H1 (cell line): ENCODE data around the gene ETV5. TPM values are rescaled to one million over a fixed set of nuclear protein-coding genes. Genes with fewer than 3 reads are reported as not detected.

Experiments
- CTCF ChIA-PET: fragments of 300-600 bp; sonication (Branson Sonifier 250); formaldehyde crosslinking; loops from one replicate; lab custom pipeline; 2021; ENCODE audit not compliant: partially characterized antibody; lab: Charles Lee
- POLR2A ChIA-PET: fragments of 300-600 bp; sonication (Branson Sonifier 250); formaldehyde crosslinking; loops from one replicate; lab custom pipeline; 2021; ENCODE audit warnings: inconsistent platforms; ENCODE audit not compliant: partially characterized antibody; lab: Charles Lee
- DNase-seq, 2 experiments: peaks; one replicate each; pipeline versions ENCODE4 v3.0.0 to v3.0.0-alpha.2; 2010 to 2022; ENCODE audit warnings: low spot score in 2 of 2, low read depth in 1 of 2, mixed read lengths in 1 of 2
- FAIRE-seq: peaks from 2 replicates; lab custom pipeline; 2011; peaks lifted over from hg19 to GRCh38; lab: Jason Lieb, UNC
- H2AFZ ChIP-seq: 2 replicates; pipeline ENCODE4 v1.8.1; 2012; ENCODE audit warnings: low read length, inconsistent platforms
- H2AK5ac ChIP-seq: 2 replicates; pipeline ENCODE4 v1.6.1; 2013; ENCODE audit warnings: low read depth, low read length
- H2BK120ac ChIP-seq: replicated peaks from 2 replicates; pipeline ENCODE3; 2013; ENCODE audit warnings: low read depth, low read length, inconsistent platforms
- H2BK12ac ChIP-seq: 2 replicates; pipeline ENCODE4 v1.6.1; 2013; ENCODE audit warnings: low read depth, low read length
- H2BK15ac ChIP-seq: 2 replicates; pipeline ENCODE4 v1.6.1; 2013; ENCODE audit warnings: low read length
- H2BK20ac ChIP-seq: 2 replicates; pipeline ENCODE4 v1.6.1; 2013; ENCODE audit warnings: low read length
- H2BK5ac ChIP-seq: 2 replicates; pipeline ENCODE4 v1.6.1; 2013; ENCODE audit warnings: low read depth, low read length
- H3K14ac ChIP-seq: 2 replicates; pipeline ENCODE4 v1.6.1; 2013; ENCODE audit warnings: inconsistent platforms; ENCODE audit not compliant: insufficient read length
- H3K18ac ChIP-seq: 2 replicates; pipeline ENCODE4 v1.6.1; 2013; ENCODE audit warnings: low read length; ENCODE audit errors: extremely low read depth
- H3K23ac ChIP-seq: 2 replicates; pipeline ENCODE4 v1.6.1; 2013; ENCODE audit warnings: inconsistent platforms; ENCODE audit not compliant: insufficient read length
- H3K23me2 ChIP-seq: 2 replicates; pipeline ENCODE4 v1.6.1; 2013; ENCODE audit warnings: low read depth, low read length
- H3K27ac ChIP-seq: 2 replicates; pipeline ENCODE4 v1.6.1; 2011; ENCODE audit warnings: low read depth, low read length, inconsistent platforms
- H3K27me3 ChIP-seq, 4 experiments: replicated peaks in 1 of 4; 1 replicate in 1 of 4; 2 replicates in 3 of 4; pipeline versions ENCODE4 v1.6.1 to v1.8.1; 2011 to 2013; ENCODE audit warnings: low read length in 3 of 4, mild to moderate bottlenecking in 3 of 4, inconsistent platforms in 2 of 4, mixed read lengths in 2 of 4, moderate library complexity in 1 of 4; ENCODE audit not compliant: control insufficient read depth in 3 of 4, insufficient read depth in 3 of 4; ENCODE audit errors: extremely low read depth in 1 of 4
- H3K36me3 ChIP-seq, 4 experiments: 2 replicates each; pipeline versions ENCODE4 v1.6.1 to v1.8.1; 2011 to 2013; ENCODE audit warnings: mild to moderate bottlenecking in 4 of 4, low read length in 3 of 4, moderate library complexity in 2 of 4, control low read depth in 1 of 4, inconsistent platforms in 1 of 4; ENCODE audit not compliant: insufficient read depth in 4 of 4, control insufficient read depth in 2 of 4
- H3K4ac ChIP-seq: replicated peaks from 2 replicates; pipeline ENCODE3; 2013; ENCODE audit warnings: low read length, low read depth, mixed read lengths, inconsistent platforms; ENCODE audit not compliant: insufficient read length
- H3K4me1 ChIP-seq, 4 experiments: replicated peaks in 1 of 4; 1 replicate in 1 of 4; 2 replicates in 3 of 4; pipeline versions ENCODE4 v1.6.1 to v1.8.1; 2011 to 2013; ENCODE audit warnings: low read length in 3 of 4, inconsistent platforms in 2 of 4, mixed read lengths in 1 of 4; ENCODE audit not compliant: insufficient read depth in 4 of 4, control insufficient read depth in 3 of 4
- H3K4me2 ChIP-seq, 2 experiments: 2 replicates each; pipeline versions ENCODE4 v1.6.1 to v1.8.1; 2011 to 2013; ENCODE audit warnings: low read depth in 2 of 2, low read length in 2 of 2, control low read depth in 1 of 2, inconsistent platforms in 1 of 2, mild to moderate bottlenecking in 1 of 2; ENCODE audit not compliant: insufficient read depth in 1 of 2
- H3K4me3 ChIP-seq, 4 experiments: fragments of 200-600, 300-600 bp in 1 of 4; sonication (generic), shearing (Covaris generic), sonication (Bioruptor Twin) in 1 of 4; 2 replicates each; pipeline versions ENCODE4 v1.5.1 to v1.8.1; 2011 to 2016; ENCODE audit warnings: low read length in 4 of 4, low read depth in 3 of 4, control low read depth in 2 of 4, inconsistent platforms in 2 of 4, mild to moderate bottlenecking in 2 of 4, mixed read lengths in 1 of 4, moderate library complexity in 1 of 4; ENCODE audit not compliant: insufficient read depth in 2 of 4; ENCODE audit errors: extremely low read depth in 1 of 4
- H3K56ac ChIP-seq: replicated peaks from 2 replicates; pipeline ENCODE3; 2013; ENCODE audit warnings: low read depth, mild to moderate bottlenecking, mixed read lengths, low read length, inconsistent platforms; ENCODE audit not compliant: insufficient read length
- H3K79me1 ChIP-seq: 2 replicates; pipeline ENCODE4 v1.6.1; 2013; ENCODE audit warnings: low read depth, low read length, control low read depth
- H3K79me2 ChIP-seq, 2 experiments: 2 replicates each; pipeline versions ENCODE4 v1.6.1 to v1.8.1; 2012 to 2013; ENCODE audit warnings: low read length in 2 of 2, mild to moderate bottlenecking in 2 of 2, inconsistent platforms in 1 of 2; ENCODE audit not compliant: insufficient read depth in 2 of 2, control insufficient read depth in 1 of 2
- H3K9ac ChIP-seq, 4 experiments: replicated peaks in 1 of 4; 1 replicate in 1 of 4; 2 replicates in 3 of 4; pipeline versions ENCODE4 v1.6.1 to v1.8.1; 2011 to 2013; ENCODE audit warnings: low read depth in 3 of 4, low read length in 3 of 4, control low read depth in 2 of 4, mild to moderate bottlenecking in 2 of 4, moderate library complexity in 2 of 4, inconsistent platforms in 1 of 4; ENCODE audit errors: extremely low read depth in 1 of 4
- H3K9me3 ChIP-seq, 2 experiments: 2 replicates each; pipeline versions ENCODE4 v1.6.1 to v1.8.1; 2012 to 2013; ENCODE audit warnings: mild to moderate bottlenecking in 2 of 2, moderate library complexity in 2 of 2, control low read depth in 1 of 2, inconsistent platforms in 1 of 2, low read depth in 1 of 2, low read length in 1 of 2, mixed read lengths in 1 of 2; ENCODE audit not compliant: insufficient read depth in 2 of 2
- H4K20me1 ChIP-seq, 2 experiments: replicated peaks in 1 of 2; 2 replicates each; pipeline versions ENCODE3 to v1.8.1; 2011 to 2013; ENCODE audit warnings: inconsistent platforms in 2 of 2, low read length in 2 of 2, mild to moderate bottlenecking in 1 of 2; ENCODE audit not compliant: insufficient read depth in 2 of 2, control insufficient read depth in 1 of 2
- H4K5ac ChIP-seq: 2 replicates; pipeline ENCODE4 v1.6.1; 2013; ENCODE audit warnings: low read length, low read depth, mixed read lengths, inconsistent platforms; ENCODE audit not compliant: insufficient read length
- H4K8ac ChIP-seq: 2 replicates; pipeline ENCODE4 v1.8.0; 2013; ENCODE audit warnings: mild to moderate bottlenecking, moderate library complexity, low read length, inconsistent platforms; ENCODE audit not compliant: insufficient read depth; ENCODE audit errors: extremely low read depth
- H4K91ac ChIP-seq: replicated peaks from 2 replicates; pipeline ENCODE3; 2013; ENCODE audit warnings: low read length, mixed read lengths, inconsistent platforms; ENCODE audit not compliant: insufficient read length
- ATF3 ChIP-seq: IDR thresholded peaks from 2 replicates; pipeline ENCODE4 v1.6.1; 2011; ENCODE audit warnings: low read depth, mild to moderate bottlenecking, low read length; ENCODE audit not compliant: insufficient read depth
- BACH1 ChIP-seq: IDR thresholded peaks from 2 replicates; pipeline ENCODE4 v1.6.1; 2012; ENCODE audit warnings: low read length, improper control_type of control experiment
- SP2 ChIP-seq: IDR thresholded peaks from 2 replicates; pipeline ENCODE4 v1.6.1; 2012; ENCODE audit warnings: mild to moderate bottlenecking, low read length, inconsistent platforms
- YY1 ChIP-seq: IDR thresholded peaks from 2 replicates; pipeline ENCODE4 v1.6.1; 2011; ENCODE audit warnings: low read depth, mild to moderate bottlenecking, low read length
- WGBS, 2 experiments: shearing (Covaris generic) in 1 of 2; methylation state at CpG; one replicate each; pipeline versions ENCODE4 v1.1.6 to v1.1.7; 2013 to 2015; ENCODE audit warnings: low lambda C conversion rate in 2 of 2, mixed read lengths in 2 of 2, inconsistent platforms in 1 of 2, low coverage in 1 of 2, missing lambda C conversion rate in 1 of 2; ENCODE audit not compliant: insufficient replicate concordance in 2 of 2, insufficient coverage in 1 of 2, insufficient read length in 1 of 2; ENCODE audit errors: extremely low coverage in 1 of 2, missing lambda C conversion rate in 1 of 2; 5-methylcytosine and 5-hydroxymethylcytosine counted together
- polyA plus RNA-seq, 7 experiments: library from polyadenylated mRNA; depleted of rRNA in 3 of 7; stranded (reverse) in 5 of 7; unstranded in 2 of 7; fragments of >200 nt in 5 of 7; fragments of 200-250 nt in 2 of 7; gene quantifications; 1 replicate in 5 of 7; 2 replicates in 1 of 7; 4 replicates in 1 of 7; pipeline versions ENCODE4 v1.2.1 to v1.2.3, GENCODE V29; 2011 to 2013; ENCODE audit warnings: missing spikeins in 2 of 7, mixed read lengths in 2 of 7
- total RNA-seq: library from RNA; stranded (reverse); fragmentation: NEBNext Ultra II Directional; extraction: Animal tissue kit (Norgen Biotek cat#: 25700); gene quantifications from 2 replicates; pipeline ENCODE4 v1.2.1, GENCODE V29; 2021

ETV5 gene
- total and polyA plus RNA-seq, 2 of the 8 experiments (the other 6 are each of a cell fraction or from before 2014, with no cell fraction given) = 13.1 to 36.9 TPM

- H2AFZ ChIP-seq = no peak overlapping the region
- POLR2A ChIA-PET = interaction anchor here (0.9 to 1.5 kb wide), 3 partner anchors 9 to 110 kb away, joined by 3 to 5 read pairs (median 4); no protein-coding TSS in a partner anchor
- FAIRE-seq (no peak), DNase-seq (no peak)
- no peaks in the 10 kb centered on the region for H3K79me1 ChIP-seq
- CTCF ChIA-PET = interaction anchor here (0.7 kb wide), 1 partner anchor 104 kb away, joined by 3 read pairs; no protein-coding TSS in a partner anchor
- H3K14ac ChIP-seq = no peak overlapping the region
- H3K4me1 ChIP-seq = peaks cover 0 to 9% (median 6%) of the 10 kb centered on the region in 4 experiments; a peak in 6 of 7 replicates
- no peak overlapping the region for H3K4me3 ChIP-seq
- no peak overlapping the region for H2BK120ac ChIP-seq
- H3K27me3 ChIP-seq = peaks cover 6 to 33% (median 22%) of the 10 kb centered on the region in 4 experiments
- H3K9ac ChIP-seq = no peak overlapping the region
- peaks cover 0 to 21% of the 10 kb centered on the region in 2 experiments; a peak in 2 of 4 replicates for H3K79me2 ChIP-seq
- TF ChIP-seq SP2 (no peak), YY1 (no peak), ATF3 (no peak), BACH1 (no peak)
- H2AK5ac ChIP-seq = no peak overlapping the region
- no peak overlapping the region for H3K18ac ChIP-seq
- no peak overlapping the region for H3K56ac ChIP-seq
- H3K23ac ChIP-seq = no peak overlapping the region
- no peak overlapping the region for H3K27ac ChIP-seq
- no peak overlapping the region for H2BK5ac ChIP-seq
- H2BK12ac ChIP-seq = no peak overlapping the region
- H2BK20ac ChIP-seq = no peak overlapping the region
- H4K5ac ChIP-seq = no peak overlapping the region
- H3K36me3 ChIP-seq = no peaks in the 10 kb centered on the region; a peak in 1 of 8 replicates
- H4K91ac ChIP-seq = no peak overlapping the region
- H3K23me2 ChIP-seq = peaks cover 16% of the 10 kb centered on the region
- WGBS, 2 experiments = 70% methylated on average over 6 of the region's 6 CpGs; no CpG with 5 or more reads in 1 of the 2 experiments
- H4K8ac ChIP-seq = no peak overlapping the region
- H3K9me3 ChIP-seq = no peaks in the 10 kb centered on the region
- no peak overlapping the region for H3K4ac ChIP-seq
- peaks cover 0 to 3% of the 10 kb centered on the region in 2 experiments for H4K20me1 ChIP-seq
- H2BK15ac ChIP-seq = no peak overlapping the region
- H3K4me2 ChIP-seq = no peak overlapping the region
These were observed 3.3 kb downstream of the ETV5 start for GRCh38 chr3:186105543-186105942.
